Effector CD8-positive, alpha-beta T cell (primary cell): ENCODE data around the gene SNPH.

ENCODE experiments used
- DNase-seq: peaks from one replicate; lab custom pipeline; 2025; lab: John Stamatoyannopoulos, UW

Gene SNPH

GRCh38 chr20:1324598-1325172, 58.6 kb downstream of the SNPH start:
- DNase-seq, result peak; percentile 14

GRCh38 chr20:1325173-1326030, 59.3 kb downstream of the SNPH start:
- DNase-seq, result peak; percentile 99

GRCh38 chr20:1326031-1326930, 60.2 kb downstream of the SNPH start:
- no peak for DNase-seq

- DNase-seq, result no peak
Measured at GRCh38 chr20:1327241-1327653, 61.2 kb downstream of the SNPH start.

- DNase-seq, result no peak
Measured at GRCh38 chr20:1327827-1328679, 62.0 kb downstream of the SNPH start.

GRCh38 chr20:1328680-1329330, 62.7 kb downstream of the SNPH start, which contains the start of gene SDCBP2:
Gene SDCBP2 (minus strand): TSS chr20:1329139. CDS start chr20:1320416, 8,723 bp downstream.
- DNase-seq, result no peak

GRCh38 chr20:1330075-1330830, 64.2 kb downstream of the SNPH start:
- peak; percentile 18 for DNase-seq

GRCh38 chr20:1331101-1331500, 65.0 kb downstream of the SNPH start:
- no peak for DNase-seq

- DNase-seq, result no peak
Measured at GRCh38 chr20:1331801-1332453, 65.8 kb downstream of the SNPH start.

GRCh38 chr20:1332749-1333300, 66.7 kb downstream of the SNPH start:
- DNase-seq, result no peak

- DNase-seq, result no peak
Measured at GRCh38 chr20:1333462-1334369, 67.6 kb downstream of the SNPH start.

GRCh38 chr20:1334370-1334731, 68.3 kb downstream of the SNPH start:
- no peak for DNase-seq

- no peak for DNase-seq
Measured at GRCh38 chr20:1334761-1335160, 68.7 kb downstream of the SNPH start.

GRCh38 chr20:1335961-1336698, 70.0 kb downstream of the SNPH start:
- no peak for DNase-seq

- no peak for DNase-seq
Measured at GRCh38 chr20:1336699-1337367, 70.7 kb downstream of the SNPH start.

- DNase-seq, result no peak
Measured at GRCh38 chr20:1337441-1337840, 71.3 kb downstream of the SNPH start.

- no peak for DNase-seq
Measured at GRCh38 chr20:1338096-1338495, 72.0 kb downstream of the SNPH start.
